GM21786 (cell line): ENCODE results near the gene NDUFS6.

ENCODE experiments used
- ATAC-seq: cut with Tn5 transposase; IDR thresholded peaks from one replicate; pipeline ENCODE4 v1.9.1; 2021; ENCODE audit not compliant: unreplicated experiment

Gene NDUFS6

DNA sequence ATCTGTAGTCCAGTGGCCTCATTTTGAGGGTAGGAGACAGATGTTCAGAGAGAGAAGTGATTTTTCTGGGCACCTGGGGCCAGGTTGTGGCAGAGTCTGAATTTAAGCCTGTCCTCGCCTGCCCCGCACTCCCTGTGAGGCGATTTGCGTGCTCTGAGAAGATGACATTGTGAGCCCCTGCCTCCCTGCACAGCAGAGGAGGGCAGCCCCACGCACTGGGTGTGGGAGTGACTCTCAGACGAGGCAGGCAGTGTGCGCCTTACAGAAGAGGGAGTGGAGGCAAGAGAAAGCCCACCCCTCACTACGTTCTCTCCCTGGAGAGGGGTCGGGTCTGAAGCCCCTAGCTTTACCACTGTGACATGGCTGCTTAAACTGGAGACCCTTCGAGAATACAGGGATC is 45.8 kb downstream of the NDUFS6 start:
- no peak for ATAC-seq

DNA sequence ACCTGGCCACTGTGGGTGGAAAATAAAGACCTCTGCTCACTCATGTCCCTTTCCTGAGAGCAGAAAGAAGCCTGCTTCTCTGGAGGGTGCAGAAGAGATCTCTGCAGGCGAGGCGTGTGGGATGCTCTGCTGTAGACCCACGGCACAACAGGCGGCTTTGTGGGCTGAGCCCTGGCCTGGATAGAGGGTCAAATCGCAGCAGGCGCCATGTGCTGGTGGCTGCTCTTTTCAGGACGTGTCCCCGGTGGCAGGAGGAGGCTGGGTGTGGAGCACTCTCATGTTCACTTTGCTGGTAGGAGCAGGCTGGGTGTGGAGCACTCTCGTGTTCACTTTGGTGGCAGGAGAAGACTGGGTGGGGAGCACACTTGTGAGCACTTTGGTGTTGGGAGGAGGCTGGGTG is 46.4 kb downstream of the NDUFS6 start:
- no peak for ATAC-seq

DNA sequence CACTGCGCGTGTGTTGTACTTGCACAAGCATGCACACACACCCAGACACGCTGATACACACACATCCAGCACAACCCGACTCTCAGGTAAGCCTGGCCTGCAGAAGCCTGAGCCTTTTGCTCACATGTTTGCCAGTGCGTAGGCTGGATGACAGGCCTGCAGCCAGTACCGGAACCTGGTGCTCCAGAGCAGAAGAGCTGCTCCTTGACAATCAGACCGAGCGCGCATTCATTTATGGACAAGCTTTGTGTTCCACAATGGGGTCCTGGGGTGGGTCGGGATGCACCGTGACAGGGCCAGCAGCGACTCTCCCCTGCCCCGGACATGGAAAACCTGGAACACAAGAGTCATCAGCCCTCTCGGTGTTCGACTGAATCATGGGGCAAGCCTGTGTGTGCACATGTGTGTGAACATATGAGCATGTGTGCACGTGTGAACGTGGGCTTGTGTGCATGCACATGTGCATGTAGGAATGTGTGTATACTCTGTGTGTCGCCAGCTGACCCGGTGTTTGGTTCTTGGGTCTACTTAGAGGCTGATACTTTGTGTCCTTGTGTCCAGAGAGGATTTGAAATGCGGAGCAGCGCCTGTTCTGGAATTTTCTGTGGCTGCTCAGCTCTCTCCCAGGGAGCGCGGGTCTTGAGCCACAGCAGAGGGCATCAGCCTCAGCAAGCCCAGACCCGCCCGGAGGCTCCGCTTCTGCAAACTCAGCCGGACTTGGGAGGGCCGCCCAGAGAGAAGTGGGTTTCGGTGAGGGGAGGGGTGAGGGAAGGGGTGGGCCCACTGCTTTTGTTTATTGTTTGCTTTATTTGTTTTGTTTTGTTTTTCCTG is 49.3 kb downstream of the NDUFS6 start:
- no peak for ATAC-seq

DNA sequence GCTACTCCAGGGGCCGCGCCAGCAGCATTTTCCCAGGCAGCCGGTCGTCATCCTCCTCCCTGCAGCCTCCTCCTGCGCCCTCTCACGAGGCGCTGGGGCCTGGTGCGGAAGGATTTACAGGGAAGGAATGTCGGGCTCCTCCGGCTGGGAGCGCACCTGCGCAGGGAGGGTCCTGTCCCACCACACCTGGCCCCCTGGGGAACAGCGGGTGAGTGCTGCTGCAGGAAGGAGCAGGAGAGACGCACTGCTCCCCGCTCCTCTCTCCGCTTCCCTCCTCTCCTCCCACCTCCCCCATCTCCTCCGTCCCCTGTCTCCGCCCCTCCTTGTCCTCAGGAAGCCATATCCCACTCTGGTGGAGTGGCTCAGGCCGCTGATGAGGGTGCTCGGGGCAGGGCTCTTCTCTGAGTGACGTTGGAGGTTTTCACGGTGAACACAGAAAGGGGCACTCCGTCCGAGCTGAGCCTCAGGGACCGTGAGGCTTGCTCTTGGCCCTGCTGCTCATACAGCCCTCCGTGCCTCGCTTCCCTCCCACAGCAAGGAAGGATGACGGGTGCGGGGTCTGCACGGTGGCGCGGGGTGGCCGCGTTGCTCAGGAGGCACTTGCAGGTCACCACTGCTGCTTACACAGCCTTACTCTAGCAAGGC is 50.2 kb downstream of the NDUFS6 start:
- ATAC-seq = no peak

DNA sequence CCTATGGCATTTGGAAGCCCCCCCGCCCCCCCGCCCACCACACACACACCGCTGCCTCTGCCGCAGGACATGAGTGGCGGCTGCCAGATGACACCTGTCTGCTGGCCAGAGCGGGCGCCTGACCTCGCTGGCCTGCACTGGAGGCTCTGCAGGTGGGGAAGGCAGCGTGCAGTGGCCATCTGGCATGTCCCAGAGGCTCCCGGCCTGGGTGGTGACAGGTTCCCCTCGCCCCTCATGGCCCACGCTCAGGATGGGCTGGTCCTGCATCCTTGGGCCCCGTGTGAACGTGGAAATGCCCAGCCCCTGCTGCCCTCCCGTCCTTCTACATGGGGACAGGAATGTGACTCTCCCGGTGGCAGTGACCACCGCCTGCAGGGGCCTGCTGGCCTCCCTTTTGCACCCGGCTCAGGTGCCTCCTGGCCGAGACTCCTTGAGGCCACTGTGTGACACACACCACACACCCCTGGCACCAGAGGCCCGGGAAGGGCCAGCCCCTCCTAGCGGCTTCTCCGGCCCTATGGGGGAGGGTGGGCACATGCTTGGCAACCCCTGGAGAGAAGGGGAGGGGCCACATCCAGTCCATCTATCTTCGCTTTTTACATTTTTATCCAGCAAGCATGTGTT is 51.2 kb downstream of the NDUFS6 start:
- no peak for ATAC-seq

DNA sequence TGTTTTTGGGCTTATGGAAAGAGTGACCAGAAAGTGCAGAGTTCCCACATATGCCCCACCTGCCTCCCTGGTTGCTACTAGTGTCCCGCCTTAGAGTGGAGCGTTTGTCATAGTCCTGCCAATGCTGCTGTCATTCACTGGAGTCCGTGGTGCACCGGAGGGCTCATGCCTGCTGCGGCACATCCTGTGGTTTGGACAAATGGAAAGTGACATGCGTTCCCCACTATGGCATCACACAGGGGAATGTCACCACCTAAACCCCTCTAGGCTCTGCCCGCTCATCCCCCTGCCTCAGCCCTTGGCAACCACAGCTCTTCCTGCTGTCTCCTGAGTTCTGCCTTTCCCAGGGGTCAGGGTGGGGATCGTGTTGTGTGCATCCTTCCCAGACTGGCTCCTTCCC is 52.3 kb downstream of the NDUFS6 start:
- ATAC-seq = no peak

DNA sequence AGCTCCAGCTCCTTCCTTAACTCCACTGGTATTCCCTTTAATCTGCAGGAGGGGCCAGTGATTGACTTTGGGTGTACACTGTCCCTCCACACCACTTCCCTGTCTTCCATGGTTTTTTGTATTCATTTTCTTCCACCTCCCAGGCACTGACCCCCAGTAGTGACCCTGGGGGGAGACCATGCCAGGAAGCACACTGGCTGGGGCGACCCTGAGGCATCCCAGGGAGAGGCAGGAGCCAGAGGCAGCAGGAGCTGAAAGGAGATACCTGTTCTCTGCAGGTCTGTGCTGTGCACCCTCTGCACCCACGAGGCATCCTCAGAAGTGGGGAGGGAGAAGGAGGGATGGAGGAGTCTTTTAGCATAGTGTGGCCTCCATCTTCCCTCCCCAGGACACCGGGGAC is 53.9 kb downstream of the NDUFS6 start:
- no peak for ATAC-seq

DNA sequence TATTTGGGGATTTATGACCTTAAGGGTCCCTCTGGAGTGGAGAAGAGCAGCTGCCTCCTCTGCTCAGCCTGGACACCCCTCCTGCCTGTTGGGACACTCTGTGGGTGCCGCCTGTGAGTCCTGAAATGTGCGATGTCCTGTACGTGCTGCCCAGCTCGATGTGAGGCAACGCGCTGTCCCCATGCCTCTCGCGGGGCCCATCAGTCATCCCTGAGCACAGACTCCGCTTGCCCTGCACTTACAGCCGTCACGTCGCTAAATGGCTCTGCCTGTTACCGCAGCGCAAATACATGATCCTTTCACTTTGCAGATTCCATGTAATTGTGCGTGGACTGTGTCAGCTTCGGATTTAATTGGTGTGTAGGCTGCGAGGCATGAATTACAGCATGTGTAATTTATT is 54.4 kb downstream of the NDUFS6 start:
- ATAC-seq = no peak

DNA sequence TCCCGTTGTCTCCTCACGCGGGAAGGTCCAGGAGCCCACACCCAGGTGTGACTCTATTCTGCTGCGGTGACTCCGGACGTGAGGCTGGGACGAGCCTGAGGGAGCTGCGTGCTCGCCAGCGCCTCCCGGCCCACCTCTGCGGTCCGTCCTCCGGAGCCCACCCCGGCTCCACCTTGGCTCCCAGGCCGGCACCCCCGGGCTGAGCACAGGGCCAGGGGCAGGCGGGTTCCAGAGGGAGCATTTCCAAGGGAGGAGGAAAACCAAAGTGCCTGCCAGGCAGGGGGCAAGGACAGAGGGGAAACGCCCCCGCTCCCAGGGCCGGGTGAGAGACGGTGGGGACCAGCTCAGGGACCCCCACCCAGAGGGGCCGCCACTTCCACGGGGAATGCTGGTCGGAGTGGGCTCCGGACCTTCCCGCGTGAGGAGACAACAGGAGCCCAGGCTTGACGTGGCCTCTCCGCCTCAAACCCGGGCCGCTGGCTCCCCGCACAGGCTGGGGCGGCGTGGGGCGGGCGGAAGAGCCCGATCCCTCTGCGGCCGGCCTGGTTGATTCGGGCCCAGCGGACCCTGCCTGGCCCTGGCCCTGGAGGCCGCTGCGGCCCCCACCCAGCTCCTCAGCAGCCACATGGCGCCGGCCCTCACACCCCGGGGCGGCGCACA is 55.5 kb downstream of the NDUFS6 start:
- ATAC-seq = no peak

DNA sequence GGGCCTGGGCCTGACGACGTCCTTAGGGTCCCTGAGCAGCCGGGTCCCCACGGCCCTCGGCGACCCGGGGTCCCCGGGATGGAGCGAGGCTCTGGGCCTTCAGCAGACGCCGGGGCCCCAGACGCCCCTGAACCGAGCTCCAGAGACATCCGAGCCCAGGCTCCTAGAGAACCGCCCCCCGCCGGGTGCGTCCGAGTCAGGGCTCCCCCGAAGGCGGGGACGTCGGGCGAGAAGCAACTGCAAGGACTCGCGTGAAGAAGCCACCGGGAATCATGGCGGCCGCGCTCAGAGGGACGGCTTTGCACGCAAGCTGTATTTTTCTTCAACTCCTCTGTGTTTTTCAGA is 56.0 kb downstream of the NDUFS6 start:
- ATAC-seq = no peak

DNA sequence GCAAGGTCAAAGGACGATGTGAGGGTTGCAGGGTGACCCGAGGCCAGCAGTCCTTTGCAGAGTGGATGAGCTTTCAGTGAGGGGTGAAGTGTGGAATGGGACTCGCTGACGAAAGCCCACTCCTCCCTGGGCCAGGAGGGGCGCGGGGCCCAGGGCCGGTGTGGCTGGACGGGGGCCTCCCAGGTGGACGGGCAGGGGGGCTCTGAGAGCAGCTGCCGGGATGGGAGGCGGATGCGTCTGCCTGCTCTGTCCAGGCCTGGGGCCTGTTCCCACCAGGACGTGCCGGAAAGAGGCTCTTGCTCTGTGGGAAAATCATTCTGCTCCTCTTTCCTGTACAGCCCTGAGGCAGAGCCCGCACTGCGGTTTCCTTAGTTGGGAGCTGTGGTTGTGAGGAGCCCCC is 57.2 kb downstream of the NDUFS6 start:
- ATAC-seq = no peak

DNA sequence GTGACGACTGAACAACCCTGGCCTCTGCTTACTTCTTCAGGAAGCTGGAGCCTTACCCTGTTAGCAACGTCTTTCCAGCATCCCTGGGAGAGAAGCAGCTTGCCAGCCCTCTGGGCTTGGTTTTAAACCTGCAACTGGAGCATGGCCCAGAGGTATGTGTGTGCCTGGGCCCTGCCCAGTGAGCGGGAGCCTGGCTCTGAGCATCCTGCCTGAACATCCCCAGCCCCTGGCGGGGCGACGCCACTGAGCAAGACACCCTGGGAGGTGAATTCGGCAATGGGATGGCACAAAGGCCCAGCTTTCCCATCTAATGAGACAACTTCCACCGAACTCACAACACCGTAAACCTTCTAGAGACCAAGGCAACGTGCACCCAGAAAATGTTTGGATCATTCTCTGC is 57.9 kb downstream of the NDUFS6 start:
- no peak for ATAC-seq

DNA sequence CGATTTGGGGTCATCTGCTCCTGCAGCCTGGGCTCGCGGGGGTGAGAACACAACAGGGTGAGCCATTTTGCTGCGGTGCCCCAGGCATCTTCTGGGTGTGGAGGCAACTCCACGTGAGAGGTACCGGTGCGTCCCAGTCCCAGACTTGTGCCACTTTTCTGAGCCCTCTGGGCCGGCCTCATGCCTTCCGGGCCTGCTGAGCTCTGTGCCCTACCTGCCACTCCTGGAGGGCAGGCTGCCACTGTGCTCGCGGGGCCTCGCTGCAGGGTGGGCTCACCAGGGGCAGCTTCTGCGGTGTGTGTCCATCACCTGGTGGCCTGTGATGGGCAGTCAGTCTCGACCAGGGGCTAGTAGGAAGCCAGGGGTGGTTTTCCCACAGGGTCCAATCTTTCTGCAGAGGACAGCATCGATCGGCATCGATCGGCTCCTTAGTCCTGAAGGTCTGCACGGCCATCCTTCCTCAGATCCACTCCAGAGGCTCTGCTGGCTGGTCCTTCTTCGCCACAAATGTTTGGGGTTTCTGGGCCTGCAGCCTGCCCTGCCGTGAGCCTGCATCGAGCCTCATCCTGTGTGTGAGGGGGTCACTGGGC is 58.9 kb downstream of the NDUFS6 start:
- ATAC-seq = no peak

DNA sequence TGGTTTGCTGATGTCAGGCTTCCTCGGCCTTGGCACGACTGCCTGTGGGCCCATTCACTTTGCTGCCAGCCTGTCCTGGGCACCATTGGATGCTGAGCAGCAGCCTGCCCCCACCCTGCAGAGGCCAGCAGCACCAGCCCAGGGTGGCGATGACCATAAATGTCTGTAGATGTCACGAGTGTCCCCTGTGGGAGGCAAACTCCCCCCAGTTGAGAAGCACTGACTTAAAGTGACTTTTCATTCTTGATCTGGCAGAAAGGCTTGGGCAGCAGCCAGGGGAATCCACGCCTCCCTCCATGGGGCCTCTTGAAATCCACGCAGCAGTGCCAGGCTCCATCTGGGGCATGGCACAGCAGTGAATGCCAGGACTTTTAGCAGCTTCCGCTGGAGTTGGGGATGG is 59.7 kb downstream of the NDUFS6 start:
- ATAC-seq = no peak

DNA sequence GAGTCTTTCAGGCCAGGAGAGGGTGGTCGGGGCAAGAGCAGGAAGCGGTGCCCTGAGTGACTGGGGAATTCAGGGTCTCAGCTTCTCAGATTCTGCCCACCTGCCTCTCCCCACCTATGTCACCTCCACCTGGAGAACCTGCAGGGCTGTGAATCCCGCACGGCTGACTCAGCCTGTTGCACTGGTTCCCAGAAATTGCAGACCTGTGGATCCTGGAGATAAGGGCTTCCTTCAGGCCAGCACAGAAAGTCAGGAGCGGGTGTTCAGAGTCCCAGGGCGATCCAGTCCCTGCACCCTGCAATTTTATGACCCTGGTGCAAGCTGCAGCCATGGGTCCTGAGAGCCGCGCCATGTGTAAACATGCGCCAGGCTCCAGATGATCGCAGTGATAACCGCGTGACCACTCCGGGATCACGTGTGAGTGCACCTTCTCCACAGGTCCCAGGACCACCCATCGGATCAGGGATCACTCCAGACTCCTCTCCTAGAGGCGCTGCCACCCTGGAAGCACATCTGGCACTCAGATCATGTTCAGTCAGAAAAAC is 63.8 kb downstream of the NDUFS6 start:
- ATAC-seq = no peak

DNA sequence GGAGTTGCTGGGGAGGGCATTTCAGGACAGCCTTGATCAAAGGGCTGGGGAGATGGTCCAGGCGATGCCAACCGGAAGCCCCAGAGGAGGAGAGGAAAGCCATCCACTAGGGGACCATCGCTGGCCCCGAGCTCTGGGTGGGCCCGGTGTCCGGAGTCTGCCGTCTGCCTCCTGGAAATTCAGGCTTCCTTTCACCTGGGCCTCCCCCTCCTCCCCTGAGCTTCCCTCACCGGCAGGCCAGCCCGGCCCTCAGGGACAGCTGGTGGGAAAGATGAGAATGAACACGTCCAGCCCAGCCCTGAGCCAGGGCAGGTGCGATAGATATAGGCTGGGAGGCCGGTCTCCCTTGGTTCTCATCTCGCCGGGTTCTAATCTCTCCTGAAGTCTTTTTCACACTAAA is 64.3 kb downstream of the NDUFS6 start:
- no peak for ATAC-seq
